Smooth muscle cell (in vitro differentiated cells): Measurements from ENCODE around the gene CCDC27. TPM values are rescaled to one million over a fixed set of nuclear protein-coding genes. Genes with fewer than 3 reads are reported as not detected.

Experiments
- DNase-seq: peaks from one replicate; lab custom pipeline; 2025; ENCODE audit not compliant: unreplicated experiment; lab: John Stamatoyannopoulos, UW
- H2AFZ ChIP-seq: fragments of 200-600 bp; sonication (generic); 2 replicates; pipeline ENCODE4 v1.6.0; 2016; ENCODE audit warnings: antibody characterized with exemption, low read depth, mild to moderate bottlenecking
- H3F3A ChIP-seq: fragments of 200-600 bp; sonication (generic); 2 replicates; pipeline ENCODE4 v1.6.0; 2017; ENCODE audit warnings: antibody characterized with exemption, low read depth
- H3K27ac ChIP-seq: fragments of 200-600 bp; sonication (generic); 2 replicates; pipeline ENCODE4 v1.5.1; 2016; ENCODE audit warnings: low read depth, mild to moderate bottlenecking
- H3K27me3 ChIP-seq: fragments of 200-600 bp; sonication (generic); 2 replicates; pipeline ENCODE4 v1.6.1; 2016; ENCODE audit warnings: low read depth, mild to moderate bottlenecking
- H3K36me3 ChIP-seq: fragments of 200-600 bp; sonication (generic); 2 replicates; pipeline ENCODE4 v1.5.1; 2016; ENCODE audit warnings: low read depth
- H3K4me1 ChIP-seq: fragments of 200-600 bp; sonication (generic); 2 replicates; pipeline ENCODE4 v1.5.1; 2016; ENCODE audit warnings: low read depth
- H3K4me2 ChIP-seq: fragments of 200-600 bp; sonication (generic); 2 replicates; pipeline ENCODE4 v1.6.0; 2016; ENCODE audit warnings: mild to moderate bottlenecking
- H3K4me3 ChIP-seq: fragments of 200-600 bp; sonication (generic); 2 replicates; pipeline ENCODE4 v1.5.1; 2016; ENCODE audit warnings: mild to moderate bottlenecking
- H3K79me2 ChIP-seq: fragments of 200-600 bp; sonication (generic); 2 replicates; pipeline ENCODE4 v1.6.0; 2016; ENCODE audit warnings: low read depth, mild to moderate bottlenecking
- H3K9ac ChIP-seq: fragments of 200-600 bp; sonication (generic); 2 replicates; pipeline ENCODE4 v1.6.0; 2016; ENCODE audit warnings: low read depth
- H3K9me3 ChIP-seq: fragments of 200-600 bp; sonication (generic); replicated peaks from 2 replicates; pipeline ENCODE4 v1.5.1; 2016; ENCODE audit warnings: low read depth
- H4K20me1 ChIP-seq: fragments of 200-600 bp; sonication (generic); 2 replicates; pipeline ENCODE4 v1.6.0; 2016; ENCODE audit warnings: low read depth
- WGBS: methylation state at CpG from one replicate; pipeline ENCODE4 v1.1.7; 2016; ENCODE audit warnings: low lambda C conversion rate; 5-methylcytosine and 5-hydroxymethylcytosine counted together
- polyA plus RNA-seq: library from polyadenylated mRNA; unstranded; fragments of >200 nt; fragmentation: Nextera tagmentation; extraction: Ambion mirVana; gene quantifications from 2 replicates; pipeline ENCODE4 v1.2.1, GENCODE V29; 2016
- total RNA-seq: library from RNA; depleted of rRNA; stranded (reverse); fragments of >200 nt; gene quantifications from 2 replicates; pipeline ENCODE4 v1.2.3, GENCODE V29; 2014
- TF ChIP-seq, protein P1 (sequence below): fragments of 200-600 bp; sonication (generic); IDR thresholded peaks from 2 replicates; pipeline ENCODE4 v1.5.1; 2017; ENCODE audit warnings: borderline replicate concordance, mild to moderate bottlenecking, antibody characterized with exemption; ENCODE audit not compliant: insufficient read depth, poor library complexity, severe bottlenecking

CCDC27 gene
- total and polyA plus RNA-seq, 2 experiments from 2014 or later = not detected

- Histone ChIP-seq H3K4me3 (no peak overlapping the region), H3K36me3 (peaks cover 5% of the 10 kb centered on the region), H3F3A (no peaks in the 10 kb centered on the region), H3K9ac (no peak overlapping the region), H3K79me2 (peaks cover 23% of the 10 kb centered on the region), H3K27ac (no peak overlapping the region), H3K9me3 (no peaks in the 10 kb centered on the region), H3K27me3 (no peaks in the 10 kb centered on the region), H3K4me2 (no peak overlapping the region), H4K20me1 (peaks cover 38% of the 10 kb centered on the region), H2AFZ (no peak overlapping the region), H3K4me1 (no peaks in the 10 kb centered on the region)
- WGBS = 90% methylated on average over 14 of the region's 14 CpGs
- DNase-seq = no peak
- TF ChIP-seq, protein P1, sequence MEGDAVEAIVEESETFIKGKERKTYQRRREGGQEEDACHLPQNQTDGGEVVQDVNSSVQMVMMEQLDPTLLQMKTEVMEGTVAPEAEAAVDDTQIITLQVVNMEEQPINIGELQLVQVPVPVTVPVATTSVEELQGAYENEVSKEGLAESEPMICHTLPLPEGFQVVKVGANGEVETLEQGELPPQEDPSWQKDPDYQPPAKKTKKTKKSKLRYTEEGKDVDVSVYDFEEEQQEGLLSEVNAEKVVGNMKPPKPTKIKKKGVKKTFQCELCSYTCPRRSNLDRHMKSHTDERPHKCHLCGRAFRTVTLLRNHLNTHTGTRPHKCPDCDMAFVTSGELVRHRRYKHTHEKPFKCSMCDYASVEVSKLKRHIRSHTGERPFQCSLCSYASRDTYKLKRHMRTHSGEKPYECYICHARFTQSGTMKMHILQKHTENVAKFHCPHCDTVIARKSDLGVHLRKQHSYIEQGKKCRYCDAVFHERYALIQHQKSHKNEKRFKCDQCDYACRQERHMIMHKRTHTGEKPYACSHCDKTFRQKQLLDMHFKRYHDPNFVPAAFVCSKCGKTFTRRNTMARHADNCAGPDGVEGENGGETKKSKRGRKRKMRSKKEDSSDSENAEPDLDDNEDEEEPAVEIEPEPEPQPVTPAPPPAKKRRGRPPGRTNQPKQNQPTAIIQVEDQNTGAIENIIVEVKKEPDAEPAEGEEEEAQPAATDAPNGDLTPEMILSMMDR = no peak
Measured at GRCh38 chr1:3785456-3786157, 33.4 kb downstream of the CCDC27 start.

GRCh38 chr1:3786468-3787348 is 34.5 kb downstream of the CCDC27 start:
- no peak overlapping the region for H3K4me3 ChIP-seq
- H4K20me1 ChIP-seq = peaks cover 49% of the 10 kb centered on the region
- H3K9me3 ChIP-seq = no peaks in the 10 kb centered on the region
- DNase-seq = no peak
- no peaks in the 10 kb centered on the region for H3K27me3 ChIP-seq
- TF ChIP-seq, protein P1 = no peak
- no peak overlapping the region for H3K9ac ChIP-seq
- no peak overlapping the region for H2AFZ ChIP-seq
- H3K4me1 ChIP-seq = no peaks in the 10 kb centered on the region
- WGBS = 94% methylated on average over 44 of the region's 45 CpGs
- no peak overlapping the region for H3K4me2 ChIP-seq
- H3F3A ChIP-seq = no peaks in the 10 kb centered on the region
- no peaks in the 10 kb centered on the region for H3K36me3 ChIP-seq
- peaks cover 33% of the 10 kb centered on the region for H3K79me2 ChIP-seq
- H3K27ac ChIP-seq = no peak overlapping the region

- H3K4me1 ChIP-seq = no peaks in the 10 kb centered on the region
- peaks cover 55% of the 10 kb centered on the region for H4K20me1 ChIP-seq
- H3K79me2 ChIP-seq = peaks cover 38% of the 10 kb centered on the region
Measured at GRCh38 chr1:3787349-3787715, 35.1 kb downstream of the CCDC27 start.

More at GRCh38 chr1:3787349-3787715, 35.1 kb downstream of the CCDC27 start:
- no peaks in the 10 kb centered on the region for H3K36me3 ChIP-seq
- TF ChIP-seq, protein P1 = no peak
- H3K9me3 ChIP-seq = no peaks in the 10 kb centered on the region
- H3K27ac ChIP-seq = no peak overlapping the region
- no peak overlapping the region for H3K9ac ChIP-seq
- H2AFZ ChIP-seq = no peak overlapping the region
- DNase-seq = no peak
- 94% methylated on average over 10 of the region's 10 CpGs for WGBS
- H3K4me3 ChIP-seq = no peak overlapping the region
- no peaks in the 10 kb centered on the region for H3F3A ChIP-seq
- no peak overlapping the region for H3K4me2 ChIP-seq
- H3K27me3 ChIP-seq = no peaks in the 10 kb centered on the region
